Uterus (tissue), 2 donors: ENCODE results near the gene LPAR1.

Source experiments
- POLR2A ChIP-seq, 2 donors: fragments of 450-650 bp; IDR thresholded peaks; one replicate each; pipeline ENCODE4 v1.6.1; 2016; ENCODE audit warnings: antibody characterized with exemption in 2 of 2, mild to moderate bottlenecking in 1 of 2, moderate library complexity in 1 of 2
- TF ChIP-seq, protein P1 (sequence below), 4 experiments: fragments of 200-600 bp in 2 of 4; fragments of 450-650 bp in 2 of 4; sonication (generic) in 2 of 4; IDR thresholded peaks; one replicate each; pipeline ENCODE4 v1.5.1; 2016 to 2019; ENCODE audit warnings: antibody characterized with exemption in 4 of 4, mild to moderate bottlenecking in 2 of 4, moderate library complexity in 1 of 4

DNA sequence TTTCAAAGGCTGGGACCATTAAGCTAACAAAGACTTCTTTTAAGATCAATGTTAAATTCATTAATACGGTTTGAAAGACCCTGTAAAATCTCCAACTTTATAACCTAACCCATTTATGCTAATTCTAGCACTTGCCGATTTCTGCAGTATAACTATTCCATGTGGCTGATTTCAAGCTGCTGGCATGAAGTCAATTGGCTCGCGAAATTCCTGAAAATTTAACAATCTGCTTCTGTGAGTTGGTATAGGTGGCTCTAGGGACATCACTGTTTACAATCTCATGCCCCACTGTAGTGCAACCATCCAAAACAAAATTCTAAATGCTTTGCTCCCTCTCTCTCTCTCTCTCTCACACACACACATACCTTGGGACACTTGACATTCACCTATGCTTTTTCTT lies 70.2 kb downstream of the LPAR1 start:
- TF ChIP-seq, protein P1, sequence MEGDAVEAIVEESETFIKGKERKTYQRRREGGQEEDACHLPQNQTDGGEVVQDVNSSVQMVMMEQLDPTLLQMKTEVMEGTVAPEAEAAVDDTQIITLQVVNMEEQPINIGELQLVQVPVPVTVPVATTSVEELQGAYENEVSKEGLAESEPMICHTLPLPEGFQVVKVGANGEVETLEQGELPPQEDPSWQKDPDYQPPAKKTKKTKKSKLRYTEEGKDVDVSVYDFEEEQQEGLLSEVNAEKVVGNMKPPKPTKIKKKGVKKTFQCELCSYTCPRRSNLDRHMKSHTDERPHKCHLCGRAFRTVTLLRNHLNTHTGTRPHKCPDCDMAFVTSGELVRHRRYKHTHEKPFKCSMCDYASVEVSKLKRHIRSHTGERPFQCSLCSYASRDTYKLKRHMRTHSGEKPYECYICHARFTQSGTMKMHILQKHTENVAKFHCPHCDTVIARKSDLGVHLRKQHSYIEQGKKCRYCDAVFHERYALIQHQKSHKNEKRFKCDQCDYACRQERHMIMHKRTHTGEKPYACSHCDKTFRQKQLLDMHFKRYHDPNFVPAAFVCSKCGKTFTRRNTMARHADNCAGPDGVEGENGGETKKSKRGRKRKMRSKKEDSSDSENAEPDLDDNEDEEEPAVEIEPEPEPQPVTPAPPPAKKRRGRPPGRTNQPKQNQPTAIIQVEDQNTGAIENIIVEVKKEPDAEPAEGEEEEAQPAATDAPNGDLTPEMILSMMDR (IDR thresholded peaks at IDR 0.05): no peak
- no peak for TF ChIP-seq POLR2A (IDR thresholded peaks at IDR 0.05)
